PC-3 (cell line): Measurements from ENCODE around the gene LRBA. TPM values are rescaled to one million over a fixed set of nuclear protein-coding genes. Genes with fewer than 3 reads are reported as not detected.

Experiments used
- ATAC-seq: fragments of 200-7000 bp; cut with Tn5 transposase; 2 replicates; pipeline ENCODE4 v1.9.1; 2020; ENCODE audit warnings: mild to moderate bottlenecking, moderate library complexity
- BruUV-seq: library from RNA; stranded (reverse); fragments of 400-500 nt; replicated peaks from 2 replicates; lab custom pipeline; 2021; lab: Mats Ljungman, UMichigan
- CTCF ChIA-PET: fragments of 300-600 bp; sonication (Branson Sonifier 250); formaldehyde crosslinking; loops from one replicate; lab custom pipeline; 2022; ENCODE audit warnings: antibody characterized with exemption; lab: Charles Lee
- POLR2A ChIA-PET: fragments of 300-600 bp; sonication (Branson Sonifier 250); formaldehyde crosslinking; loops from one replicate; lab custom pipeline; 2022; ENCODE audit warnings: antibody characterized with exemption; ENCODE audit not compliant: unreplicated experiment; lab: Charles Lee
- DNase-seq: peaks from one replicate; pipeline ENCODE4 v3.0.0-alpha.2; 2015
- H2AFZ ChIP-seq: fragments of 300-600 bp; sonication (generic); 2 replicates; pipeline ENCODE4 v1.6.0; 2016; ENCODE audit warnings: antibody characterized with exemption, low read length
- H3F3A ChIP-seq: fragments of 300-600 bp; sonication (generic); one replicate; pipeline ENCODE4 v1.6.0; 2017; ENCODE audit warnings: antibody characterized with exemption, low read length, control low read depth, mild to moderate bottlenecking; ENCODE audit not compliant: unreplicated experiment
- H3K27ac ChIP-seq: fragments of 300-600 bp; sonication (generic); 2 replicates; pipeline ENCODE4 v1.5.1; 2016; ENCODE audit warnings: mild to moderate bottlenecking, low read length
- H3K27me3 ChIP-seq: fragments of 300-600 bp; sonication (generic); 2 replicates; pipeline ENCODE4 v1.6.1; 2016; ENCODE audit warnings: low read length, mixed read lengths
- H3K36me3 ChIP-seq: fragments of 300-600 bp; sonication (generic); 2 replicates; pipeline ENCODE4 v1.6.1; 2016; ENCODE audit warnings: low read depth, mixed run types, low read length, mixed read lengths
- H3K4me1 ChIP-seq: fragments of 300-600 bp; sonication (generic); 2 replicates; pipeline ENCODE4 v1.5.1; 2016; ENCODE audit warnings: low read length; ENCODE audit not compliant: insufficient read depth
- H3K4me2 ChIP-seq: fragments of 300-600 bp; sonication (generic); 2 replicates; pipeline ENCODE4 v1.6.0; 2016; ENCODE audit warnings: low read length
- H3K4me3 ChIP-seq: fragments of 300-600 bp; sonication (generic); 2 replicates; pipeline ENCODE4 v1.5.1; 2016; ENCODE audit warnings: mild to moderate bottlenecking, low read length, mixed read lengths
- H3K79me2 ChIP-seq: fragments of 300-600 bp; sonication (generic); 2 replicates; pipeline ENCODE4 v1.6.1; 2017; ENCODE audit warnings: low read length, mixed read lengths
- H3K9ac ChIP-seq: fragments of 300-600 bp; sonication (generic); 2 replicates; pipeline ENCODE4 v1.6.0; 2016; ENCODE audit warnings: mild to moderate bottlenecking, low read length
- H3K9me2 ChIP-seq: fragments of 300-600 bp; sonication (generic); replicated peaks from 2 replicates; pipeline ENCODE4 v1.6.1; 2016; ENCODE audit warnings: mixed run types, low read length, mixed read lengths
- H3K9me3 ChIP-seq: fragments of 300-600 bp; sonication (generic); 2 replicates; pipeline ENCODE4 v1.6.1; 2016; ENCODE audit warnings: low read length, mixed read lengths
- H4K20me1 ChIP-seq: fragments of 300-600 bp; sonication (generic); 2 replicates; pipeline ENCODE4 v1.6.1; 2016; ENCODE audit warnings: low read length, mixed read lengths
- EZH2 ChIP-seq: fragments of 300-600 bp; sonication (generic); IDR thresholded peaks from one replicate; pipeline ENCODE4 v1.6.1; 2017; ENCODE audit warnings: antibody characterized with exemption, mild to moderate bottlenecking, low read length; ENCODE audit not compliant: unreplicated experiment
- EZH2phosphoT487 ChIP-seq: fragments of 300-600 bp; sonication (generic); IDR thresholded peaks from 2 replicates; pipeline ENCODE4 v1.6.1; 2018; ENCODE audit warnings: mild to moderate bottlenecking, antibody characterized with exemption, low read length, borderline replicate concordance
- intact Hi-C: fragments of 100-400 bp; cut with micrococcal nuclease; formaldehyde crosslinking; loops from 2 replicates; pipeline ENCODE4 v1.9.0; 2023
- total RNA-seq: library from RNA; depleted of rRNA; stranded (reverse); fragments of >200 nt; gene quantifications from 2 replicates; pipeline ENCODE4 v1.2.3, GENCODE V29; 2014
- TF ChIP-seq, protein P1 (sequence below): fragments of 300-600 bp; sonication (generic); conservative IDR thresholded peaks from 2 replicates; pipeline ENCODE4 v1.5.1; 2017; ENCODE audit warnings: antibody characterized with exemption, low read depth, mild to moderate bottlenecking, low read length

Gene LRBA
- total RNA-seq, 1 experiment from 2014 or later = 40.8 TPM

DNA sequence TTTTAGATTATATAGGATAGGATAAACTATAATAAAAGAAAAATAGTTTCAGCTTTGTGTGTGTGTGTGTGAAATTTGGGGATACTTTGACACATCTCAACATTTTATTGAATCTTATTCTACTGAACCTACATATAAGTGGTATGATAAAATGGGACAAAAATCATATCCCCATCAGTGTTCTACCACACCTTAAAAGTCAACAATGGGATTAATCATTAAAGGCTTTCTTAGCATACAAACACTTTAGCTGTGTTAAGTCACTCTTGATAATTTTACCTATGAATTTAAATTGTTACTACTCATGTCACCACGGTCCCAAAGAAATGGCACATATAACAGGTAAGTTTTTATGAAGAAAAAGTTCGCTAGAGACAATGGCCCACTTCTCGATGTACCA lies 37.7 kb upstream of the LRBA start:
- TF ChIP-seq EZH2phosphoT487 (no peak), EZH2 (no peak)
- TF ChIP-seq, protein P1, sequence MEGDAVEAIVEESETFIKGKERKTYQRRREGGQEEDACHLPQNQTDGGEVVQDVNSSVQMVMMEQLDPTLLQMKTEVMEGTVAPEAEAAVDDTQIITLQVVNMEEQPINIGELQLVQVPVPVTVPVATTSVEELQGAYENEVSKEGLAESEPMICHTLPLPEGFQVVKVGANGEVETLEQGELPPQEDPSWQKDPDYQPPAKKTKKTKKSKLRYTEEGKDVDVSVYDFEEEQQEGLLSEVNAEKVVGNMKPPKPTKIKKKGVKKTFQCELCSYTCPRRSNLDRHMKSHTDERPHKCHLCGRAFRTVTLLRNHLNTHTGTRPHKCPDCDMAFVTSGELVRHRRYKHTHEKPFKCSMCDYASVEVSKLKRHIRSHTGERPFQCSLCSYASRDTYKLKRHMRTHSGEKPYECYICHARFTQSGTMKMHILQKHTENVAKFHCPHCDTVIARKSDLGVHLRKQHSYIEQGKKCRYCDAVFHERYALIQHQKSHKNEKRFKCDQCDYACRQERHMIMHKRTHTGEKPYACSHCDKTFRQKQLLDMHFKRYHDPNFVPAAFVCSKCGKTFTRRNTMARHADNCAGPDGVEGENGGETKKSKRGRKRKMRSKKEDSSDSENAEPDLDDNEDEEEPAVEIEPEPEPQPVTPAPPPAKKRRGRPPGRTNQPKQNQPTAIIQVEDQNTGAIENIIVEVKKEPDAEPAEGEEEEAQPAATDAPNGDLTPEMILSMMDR = no peak
- Histone ChIP-seq H4K20me1 (no peaks in the 10 kb centered on the region), H3K27ac (no peak overlapping the region), H3K9ac (no peak overlapping the region), H3K9me3 (no peaks in the 10 kb centered on the region), H3K9me2 (no peaks in the 10 kb centered on the region), H3F3A (no peaks in the 10 kb centered on the region), H3K4me1 (0 out of 2 replicates have a peak, but pooled peaks cover 4% of the 10 kb centered on the region), H2AFZ (no peak overlapping the region), H3K36me3 (no peaks in the 10 kb centered on the region), H3K4me3 (no peak overlapping the region), H3K4me2 (no peak overlapping the region), H3K27me3 (no peaks in the 10 kb centered on the region), H3K79me2 (no peaks in the 10 kb centered on the region)
- ATAC-seq = peak; percentile 57
- CTCF ChIA-PET = no interaction called here
- intact Hi-C loops = no loop called here
- BruUV-seq = no TSS peak
- DNase-seq = no peak
- POLR2A ChIA-PET = no interaction called here

DNA sequence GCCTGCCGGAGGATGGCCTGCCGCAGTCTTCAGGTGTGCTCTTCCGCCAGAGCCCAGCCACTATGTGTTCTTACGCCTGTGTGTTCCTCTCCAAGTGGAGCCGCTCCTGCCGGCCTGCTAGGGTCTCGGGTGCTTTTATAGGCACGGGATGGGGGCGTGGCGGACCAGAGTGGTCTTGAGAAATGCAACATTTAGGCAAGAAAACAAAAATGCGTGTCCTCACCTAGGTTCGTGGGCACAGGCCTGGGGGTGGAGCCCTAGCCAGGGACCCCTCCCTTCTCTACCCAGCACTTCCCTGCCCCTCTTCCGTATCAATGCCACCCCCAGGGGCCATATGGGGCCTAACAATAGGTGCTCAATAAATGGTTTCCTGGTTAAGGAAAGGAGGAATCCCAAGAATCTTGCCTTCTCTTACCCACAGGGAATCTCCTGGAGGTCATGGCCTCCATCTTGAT lies 34.4 kb upstream of the LRBA start:
- no peak overlapping the region for H3K4me2 ChIP-seq
- no peaks in the 10 kb centered on the region for H3K27me3 ChIP-seq
- CTCF ChIA-PET = no interaction called here
- H3K36me3 ChIP-seq = no peaks in the 10 kb centered on the region
- no peaks in the 10 kb centered on the region for H3K9me3 ChIP-seq
- no peak overlapping the region for H3K9ac ChIP-seq
- H4K20me1 ChIP-seq = no peaks in the 10 kb centered on the region
- POLR2A ChIA-PET = no interaction called here
- BruUV-seq = no TSS peak
- 0 out of 2 replicates have a peak, but pooled peaks cover 4% of the 10 kb centered on the region for H3K4me1 ChIP-seq
- no peak overlapping the region for H3K4me3 ChIP-seq
- H2AFZ ChIP-seq = no peak overlapping the region
- TF ChIP-seq, protein P1 = no peak
- no peak for TF ChIP-seq EZH2phosphoT487
- no peak for TF ChIP-seq EZH2
- H3K27ac ChIP-seq = no peak overlapping the region
- no peaks in the 10 kb centered on the region for H3F3A ChIP-seq
- H3K79me2 ChIP-seq = no peaks in the 10 kb centered on the region
- intact Hi-C loops = no loop called here
- no peaks in the 10 kb centered on the region for H3K9me2 ChIP-seq
- DNase-seq = no peak
- ATAC-seq = no peak

DNA sequence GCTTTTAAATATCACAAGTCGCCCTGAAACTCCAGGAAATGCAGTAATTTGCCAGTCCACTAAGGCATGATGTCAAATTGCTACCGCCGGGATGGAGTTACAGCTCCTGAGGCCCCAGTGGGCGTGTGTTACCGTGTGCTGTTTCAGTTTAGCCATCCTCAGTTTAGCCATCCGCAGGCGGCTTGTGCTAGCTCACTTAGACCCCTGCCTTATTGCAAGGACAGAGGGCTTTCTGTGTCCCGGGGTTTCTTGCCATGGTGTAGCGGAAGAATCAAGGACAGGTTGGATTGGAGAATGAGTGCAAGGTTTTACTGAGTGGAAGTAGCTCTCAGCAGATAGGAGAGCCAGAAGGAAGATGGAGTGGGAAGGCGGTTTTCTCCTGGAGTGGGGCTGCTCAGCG lies 33.8 kb upstream of the LRBA start:
- POLR2A ChIA-PET = no interaction called here
- no TSS peak for BruUV-seq
- intact Hi-C loops = no loop called here

More for the DNA sequence above, 33.8 kb upstream of the LRBA start:
- Histone ChIP-seq H3K9me2 (no peaks in the 10 kb centered on the region), H3K4me2 (no peak overlapping the region), H3K27me3 (no peaks in the 10 kb centered on the region), H3K4me1 (0 out of 2 replicates have a peak, but pooled peaks cover 4% of the 10 kb centered on the region), H3K36me3 (no peaks in the 10 kb centered on the region), H3K9ac (no peak overlapping the region), H3F3A (no peaks in the 10 kb centered on the region), H4K20me1 (no peaks in the 10 kb centered on the region), H3K4me3 (no peak overlapping the region), H3K79me2 (no peaks in the 10 kb centered on the region), H3K27ac (no peak overlapping the region), H2AFZ (no peak overlapping the region), H3K9me3 (no peaks in the 10 kb centered on the region)
- DNase-seq = no peak
- CTCF ChIA-PET = no interaction called here
- TF ChIP-seq EZH2phosphoT487 = no peak
- TF ChIP-seq EZH2 = no peak
- TF ChIP-seq, protein P1 = no peak
- ATAC-seq = no peak
